ENCODE data around the gene ATP13A5. TPM values are rescaled to one million over a fixed set of nuclear protein-coding genes. Genes with fewer than 3 reads are reported as not detected.

The ATP13A5 gene, protein sequence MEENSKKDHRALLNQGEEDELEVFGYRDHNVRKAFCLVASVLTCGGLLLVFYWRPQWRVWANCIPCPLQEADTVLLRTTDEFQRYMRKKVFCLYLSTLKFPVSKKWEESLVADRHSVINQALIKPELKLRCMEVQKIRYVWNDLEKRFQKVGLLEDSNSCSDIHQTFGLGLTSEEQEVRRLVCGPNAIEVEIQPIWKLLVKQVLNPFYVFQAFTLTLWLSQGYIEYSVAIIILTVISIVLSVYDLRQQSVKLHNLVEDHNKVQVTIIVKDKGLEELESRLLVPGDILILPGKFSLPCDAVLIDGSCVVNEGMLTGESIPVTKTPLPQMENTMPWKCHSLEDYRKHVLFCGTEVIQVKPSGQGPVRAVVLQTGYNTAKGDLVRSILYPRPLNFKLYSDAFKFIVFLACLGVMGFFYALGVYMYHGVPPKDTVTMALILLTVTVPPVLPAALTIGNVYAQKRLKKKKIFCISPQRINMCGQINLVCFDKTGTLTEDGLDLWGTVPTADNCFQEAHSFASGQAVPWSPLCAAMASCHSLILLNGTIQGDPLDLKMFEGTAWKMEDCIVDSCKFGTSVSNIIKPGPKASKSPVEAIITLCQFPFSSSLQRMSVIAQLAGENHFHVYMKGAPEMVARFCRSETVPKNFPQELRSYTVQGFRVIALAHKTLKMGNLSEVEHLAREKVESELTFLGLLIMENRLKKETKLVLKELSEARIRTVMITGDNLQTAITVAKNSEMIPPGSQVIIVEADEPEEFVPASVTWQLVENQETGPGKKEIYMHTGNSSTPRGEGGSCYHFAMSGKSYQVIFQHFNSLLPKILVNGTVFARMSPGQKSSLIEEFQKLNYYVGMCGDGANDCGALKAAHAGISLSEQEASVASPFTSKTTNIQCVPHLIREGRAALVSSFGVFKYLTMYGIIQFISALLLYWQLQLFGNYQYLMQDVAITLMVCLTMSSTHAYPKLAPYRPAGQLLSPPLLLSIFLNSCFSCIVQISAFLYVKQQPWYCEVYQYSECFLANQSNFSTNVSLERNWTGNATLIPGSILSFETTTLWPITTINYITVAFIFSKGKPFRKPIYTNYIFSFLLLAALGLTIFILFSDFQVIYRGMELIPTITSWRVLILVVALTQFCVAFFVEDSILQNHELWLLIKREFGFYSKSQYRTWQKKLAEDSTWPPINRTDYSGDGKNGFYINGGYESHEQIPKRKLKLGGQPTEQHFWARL
- 0.22 TPM for total RNA-seq

DNA sequence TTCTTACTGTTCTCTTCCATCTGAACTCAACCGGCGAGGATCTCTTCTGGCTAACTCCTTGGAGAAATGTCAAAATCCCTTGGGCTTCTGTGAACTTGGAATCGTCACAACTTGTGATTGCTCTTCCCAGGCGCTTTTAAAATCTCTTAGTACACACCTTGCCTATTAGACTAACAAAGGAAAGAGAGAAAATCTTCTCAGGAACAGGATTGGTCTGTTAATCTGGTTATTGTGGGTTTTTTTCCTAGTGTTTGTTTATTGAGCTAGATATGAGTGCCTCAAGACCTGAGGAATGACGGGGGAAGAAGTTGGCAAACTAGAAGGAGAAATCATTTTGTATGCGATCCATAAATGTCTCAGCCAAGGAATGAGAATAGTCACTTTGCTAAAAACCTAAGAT is at the start of gene ATP13A5:
ATP13A5 (minus strand) TSS at position 48 of the 400 bp plus-strand sequence; CDS start at position 20, 28 bp downstream.

DNA sequence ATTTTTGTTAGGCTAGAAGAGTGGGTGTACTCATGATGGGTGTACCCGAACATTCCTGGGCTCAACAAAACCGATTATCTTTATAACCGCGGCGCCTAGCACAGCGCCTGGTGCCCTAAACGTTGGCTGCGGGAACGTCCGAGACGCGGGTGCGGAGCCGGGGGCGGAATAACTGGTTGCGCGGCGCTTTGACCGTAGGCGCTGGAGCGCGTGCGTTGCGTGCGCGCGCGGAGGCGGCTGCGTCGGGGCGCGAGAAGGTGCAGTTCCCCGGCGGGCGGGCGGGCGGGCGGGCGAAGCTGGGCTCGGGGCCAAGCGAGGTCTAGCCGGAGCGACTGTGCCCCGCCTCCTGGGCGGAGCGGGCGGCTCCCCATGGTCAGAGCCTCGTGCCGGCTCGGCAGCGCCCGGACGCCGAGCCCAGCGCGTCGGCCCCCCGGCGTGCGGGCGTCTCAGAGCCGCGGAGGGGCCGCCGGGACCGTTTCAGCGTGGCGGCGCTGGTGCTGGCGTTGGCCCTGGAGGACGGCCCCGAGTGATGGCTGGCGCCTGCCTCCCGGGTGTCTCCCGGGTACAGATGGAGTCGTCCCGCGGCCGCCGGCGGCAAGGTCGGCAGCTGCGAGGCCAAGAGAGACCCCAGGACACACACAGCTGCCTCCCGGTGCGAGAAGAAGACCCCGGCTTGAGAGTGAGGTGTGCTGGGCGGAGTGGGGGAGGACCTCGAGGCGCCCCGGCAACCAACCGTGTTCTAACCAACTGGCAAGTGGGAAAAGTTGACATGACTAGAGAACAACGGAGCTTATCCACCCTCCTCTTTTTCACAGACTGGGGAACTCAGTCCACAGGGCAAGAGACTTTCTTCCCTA is 137.5 kb downstream of the ATP13A5 start, which contains the start of gene PLAAT1:
PLAAT1 (plus strand) TSS at position 373 of the 857 bp plus-strand sequence. CDS start 14,429 bp downstream, outside the sequence.

Other genes starting within 250 kb of the ATP13A5 start
- 4.5 TPM for gene PLAAT1, start 137.5 kb downstream of the ATP13A5 start, total RNA-seq
- 14.6 TPM for gene ATP13A4, start 176.1 kb upstream of the ATP13A5 start, total RNA-seq
- gene OPA1, start 214.5 kb upstream of the ATP13A5 start, total RNA-seq: 86.1 TPM